DOHH2 (cell line): ENCODE data around the gene UCHL5.

Source experiments
- H3F3A ChIP-seq: fragments of 200-600 bp; sonication (generic), shearing (Covaris generic); 2 replicates; pipeline ENCODE4 v1.6.0; 2016; ENCODE audit warnings: antibody characterized with exemption, mild to moderate bottlenecking; ENCODE audit not compliant: control insufficient read depth, insufficient read depth
- H3K27ac ChIP-seq: fragments of 200-600 bp; sonication (generic); 2 replicates; pipeline ENCODE4 v1.5.1; 2014; ENCODE audit warnings: low read depth, mild to moderate bottlenecking, low read length, moderate library complexity
- H3K27me3 ChIP-seq: fragments of 200-600 bp; sonication (generic); 2 replicates; pipeline ENCODE4 v1.6.1; 2014; ENCODE audit warnings: mild to moderate bottlenecking, low read length, mixed read lengths; ENCODE audit not compliant: control insufficient read depth
- H3K36me3 ChIP-seq: fragments of 200-600 bp; sonication (generic); 2 replicates; pipeline ENCODE4 v1.6.1; 2014; ENCODE audit warnings: mild to moderate bottlenecking, low read length, moderate library complexity, mixed read lengths; ENCODE audit not compliant: control insufficient read depth
- H3K4me1 ChIP-seq: fragments of 200-600 bp; sonication (generic); 2 replicates; pipeline ENCODE4 v1.6.1; 2014; ENCODE audit warnings: mild to moderate bottlenecking, low read length, mixed read lengths; ENCODE audit not compliant: control insufficient read depth
- H3K4me2 ChIP-seq: fragments of 200-600 bp; sonication (generic); 2 replicates; pipeline ENCODE4 v1.6.0; 2014; ENCODE audit warnings: mild to moderate bottlenecking, low read length, moderate library complexity
- H3K4me3 ChIP-seq: fragments of 200-600 bp; sonication (generic); 2 replicates; pipeline ENCODE4 v1.5.1; 2014; ENCODE audit warnings: mild to moderate bottlenecking, low read length, mixed read lengths
- H3K79me2 ChIP-seq: fragments of 200-600 bp; sonication (generic); 2 replicates; pipeline ENCODE4 v1.6.1; 2014; ENCODE audit warnings: mild to moderate bottlenecking, low read length, mixed read lengths; ENCODE audit not compliant: control insufficient read depth
- H3K9me2 ChIP-seq: fragments of 200-600 bp; sonication (generic); replicated peaks from 2 replicates; pipeline ENCODE4 v1.6.1; 2014; ENCODE audit warnings: mild to moderate bottlenecking, low read length, mixed read lengths; ENCODE audit not compliant: control insufficient read depth
- H3K9me3 ChIP-seq: fragments of 200-600 bp; sonication (generic); 2 replicates; pipeline ENCODE4 v1.6.1; 2014; ENCODE audit warnings: antibody characterized with exemption, low read length, mixed read lengths; ENCODE audit not compliant: control insufficient read depth, insufficient read depth
- H4K20me1 ChIP-seq: fragments of 200-600 bp; sonication (generic); 2 replicates; pipeline ENCODE4 v1.6.0; 2014; ENCODE audit warnings: low read depth, mild to moderate bottlenecking, antibody characterized with exemption, low read length, moderate library complexity; ENCODE audit not compliant: control insufficient read depth, insufficient read depth
- CTCF ChIP-seq: fragments of 200-600 bp; sonication (generic); IDR thresholded peaks from one replicate; pipeline ENCODE4 v1.5.1; 2014; ENCODE audit warnings: antibody characterized with exemption, mild to moderate bottlenecking, low read depth, low read length; ENCODE audit not compliant: poor library complexity, severe bottlenecking
- EZH2phosphoT487 ChIP-seq: fragments of 200-600 bp; sonication (generic); IDR thresholded peaks from 2 replicates; pipeline ENCODE4 v1.6.1; 2017; ENCODE audit warnings: borderline replicate concordance, mild to moderate bottlenecking, antibody characterized with exemption, low read length, moderate library complexity, mixed read lengths

Gene UCHL5

GRCh38 chr1:193087893-193088292 is 28.7 kb upstream of the UCHL5 start:
- Histone ChIP-seq H3K9me3 (no peaks in the 10 kb centered on the region), H3K27ac (no peak overlapping the region), H3F3A (peaks cover 13% of the 10 kb centered on the region; the same call in 1 of the 2 replicates), H3K9me2 (no peaks in the 10 kb centered on the region), H3K79me2 (no peaks in the 10 kb centered on the region), H4K20me1 (no peaks in the 10 kb centered on the region), H3K4me2 (no peak overlapping the region), H3K4me3 (no peak overlapping the region), H3K27me3 (no peaks in the 10 kb centered on the region), H3K4me1 (peaks cover 8% of the 10 kb centered on the region), H3K36me3 (peaks cover 54% of the 10 kb centered on the region)
- TF ChIP-seq EZH2phosphoT487: no peak
- TF ChIP-seq CTCF: no peak

DNA sequence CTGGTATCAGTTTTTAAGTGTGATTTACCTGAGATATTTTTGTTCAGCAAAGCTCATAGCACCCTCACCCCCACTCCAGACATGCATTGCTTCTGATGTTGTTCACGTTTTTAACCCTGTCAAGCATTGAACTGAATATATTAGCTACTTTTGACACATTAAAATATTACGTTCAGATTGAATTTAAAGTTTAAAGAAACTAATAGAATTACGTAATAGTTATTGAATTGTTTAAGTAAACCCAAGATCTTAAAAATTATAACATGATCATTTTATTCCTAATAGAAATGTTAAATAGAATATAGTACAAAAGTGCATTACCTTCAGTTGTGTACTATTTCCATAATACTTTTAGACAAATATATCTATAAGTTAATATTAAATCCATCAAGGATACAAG is 27.2 kb upstream of the UCHL5 start:
- Histone ChIP-seq H3K36me3 (peaks cover 63% of the 10 kb centered on the region), H3K79me2 (no peaks in the 10 kb centered on the region), H3K9me3 (no peaks in the 10 kb centered on the region), H3K4me1 (peaks cover 10% of the 10 kb centered on the region), H3K4me2 (no peak overlapping the region), H4K20me1 (no peaks in the 10 kb centered on the region), H3K27ac (no peak overlapping the region), H3K9me2 (no peaks in the 10 kb centered on the region), H3F3A (peaks cover 11% of the 10 kb centered on the region; the same call in 1 of the 2 replicates), H3K4me3 (no peak overlapping the region), H3K27me3 (no peaks in the 10 kb centered on the region)
- TF ChIP-seq CTCF (no peak), EZH2phosphoT487 (no peak)

GRCh38 chr1:193085263-193085662 is 26.1 kb upstream of the UCHL5 start:
- Histone ChIP-seq H3K27me3 (no peaks in the 10 kb centered on the region), H3K4me2 (no peak overlapping the region), H3K9me3 (no peaks in the 10 kb centered on the region), H3K27ac (no peak overlapping the region), H3K4me1 (peaks cover 10% of the 10 kb centered on the region), H3F3A (peaks cover 7% of the 10 kb centered on the region; the same call in 1 of the 2 replicates), H4K20me1 (no peaks in the 10 kb centered on the region), H3K4me3 (no peak overlapping the region), H3K36me3 (peaks cover 60% of the 10 kb centered on the region), H3K79me2 (no peaks in the 10 kb centered on the region), H3K9me2 (no peaks in the 10 kb centered on the region)
- TF ChIP-seq CTCF (no peak), EZH2phosphoT487 (no peak)
